ENCODE data around the gene NLGN1.

DNA sequence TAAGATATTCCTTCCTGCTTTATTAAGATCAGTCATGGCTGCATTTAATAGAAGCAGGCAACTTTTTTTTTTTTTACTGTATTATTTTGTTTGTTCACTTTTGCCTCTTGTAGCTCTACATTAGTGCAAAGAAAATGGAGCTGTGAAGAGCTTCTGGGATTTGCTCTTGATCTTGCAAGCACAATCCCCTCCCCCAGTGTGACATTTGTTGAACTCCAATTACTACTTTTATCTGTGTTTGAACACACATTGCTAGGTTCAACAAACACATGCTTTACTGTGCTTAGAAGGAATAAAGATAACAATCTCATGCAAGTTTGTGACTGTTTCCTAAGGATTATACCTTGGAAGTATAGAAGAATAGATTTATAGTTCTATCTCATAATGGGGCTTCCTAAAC lies 648.8 kb downstream of the NLGN1 start:
- TF ChIP-seq, protein P1, sequence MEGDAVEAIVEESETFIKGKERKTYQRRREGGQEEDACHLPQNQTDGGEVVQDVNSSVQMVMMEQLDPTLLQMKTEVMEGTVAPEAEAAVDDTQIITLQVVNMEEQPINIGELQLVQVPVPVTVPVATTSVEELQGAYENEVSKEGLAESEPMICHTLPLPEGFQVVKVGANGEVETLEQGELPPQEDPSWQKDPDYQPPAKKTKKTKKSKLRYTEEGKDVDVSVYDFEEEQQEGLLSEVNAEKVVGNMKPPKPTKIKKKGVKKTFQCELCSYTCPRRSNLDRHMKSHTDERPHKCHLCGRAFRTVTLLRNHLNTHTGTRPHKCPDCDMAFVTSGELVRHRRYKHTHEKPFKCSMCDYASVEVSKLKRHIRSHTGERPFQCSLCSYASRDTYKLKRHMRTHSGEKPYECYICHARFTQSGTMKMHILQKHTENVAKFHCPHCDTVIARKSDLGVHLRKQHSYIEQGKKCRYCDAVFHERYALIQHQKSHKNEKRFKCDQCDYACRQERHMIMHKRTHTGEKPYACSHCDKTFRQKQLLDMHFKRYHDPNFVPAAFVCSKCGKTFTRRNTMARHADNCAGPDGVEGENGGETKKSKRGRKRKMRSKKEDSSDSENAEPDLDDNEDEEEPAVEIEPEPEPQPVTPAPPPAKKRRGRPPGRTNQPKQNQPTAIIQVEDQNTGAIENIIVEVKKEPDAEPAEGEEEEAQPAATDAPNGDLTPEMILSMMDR (IDR thresholded peaks at IDR 0.05): no peak
- no peak for TF ChIP-seq POLR2A (IDR thresholded peaks at IDR 0.05)
